Gastroesophageal sphincter (tissue), 4 donors: ENCODE results near the gene DNAJB1. TPM values are rescaled to one million over a fixed set of nuclear protein-coding genes. Genes with fewer than 3 reads are reported as not detected.

ENCODE experiments used
- ATAC-seq: fragments of 150-250 bp; one replicate; pipeline ENCODE4 v1.9.1; 2016; ENCODE audit warnings: mild to moderate bottlenecking, moderate library complexity
- H3K27ac ChIP-seq, 4 donors: fragments of 200-600 bp; sonication (generic) in 3 of 4; 1 replicate in 3 of 4; 2 replicates in 1 of 4; pipeline ENCODE4 v1.5.1; 2016 to 2019
- H3K27me3 ChIP-seq: fragments of 200-600 bp; sonication (generic); one replicate; pipeline ENCODE4 v1.5.1; 2019
- H3K36me3 ChIP-seq, 2 donors: fragments of 200-600 bp; sonication (generic); one replicate each; pipeline ENCODE4 v1.5.1; 2019; ENCODE audit warnings: control low read depth in 1 of 2
- H3K4me1 ChIP-seq, 3 donors: fragments of 200-600 bp; sonication (generic); 1 replicate in 2 of 3; 2 replicates in 1 of 3; pipeline ENCODE4 v1.5.1; 2016 to 2019; ENCODE audit warnings: control low read depth in 2 of 3
- H3K4me3 ChIP-seq, 2 donors: fragments of 200-600 bp; sonication (generic); one replicate each; pipeline ENCODE4 v1.5.1; 2019; ENCODE audit warnings: mild to moderate bottlenecking in 1 of 2, moderate library complexity in 1 of 2
- H3K9me3 ChIP-seq, 3 donors: fragments of 200-600 bp; sonication (generic); one replicate each; pipeline ENCODE4 v1.5.1; 2017 to 2019; ENCODE audit warnings: control low read depth in 2 of 3
- CTCF ChIP-seq, 4 experiments: fragments of 200-600 bp in 2 of 4; fragments of 450-650 bp in 2 of 4; sonication (generic) in 1 of 4; IDR thresholded peaks; one replicate each; pipeline ENCODE4 v1.5.1; 2017 to 2019; ENCODE audit warnings: antibody characterized with exemption in 4 of 4, mild to moderate bottlenecking in 2 of 4, moderate library complexity in 2 of 4
- EP300 ChIP-seq: sonication (generic); formaldehyde crosslinking; IDR thresholded peaks from one replicate; pipeline ENCODE4 v1.6.1; 2017; ENCODE audit warnings: antibody characterized with exemption, mild to moderate bottlenecking
- POLR2A ChIP-seq, 2 donors: fragments of 450-650 bp; IDR thresholded peaks; one replicate each; pipeline ENCODE4 v1.6.1; 2017; ENCODE audit warnings: antibody characterized with exemption in 2 of 2, mild to moderate bottlenecking in 2 of 2, moderate library complexity in 1 of 2
- POLR2AphosphoS5 ChIP-seq: sonication (generic); formaldehyde crosslinking; IDR thresholded peaks from one replicate; pipeline ENCODE4 v1.6.1; 2017; ENCODE audit warnings: antibody characterized with exemption
- WGBS, 2 donors: methylation state at CpG; one replicate each; pipeline ENCODE4 v1.1.5; 2018; ENCODE audit warnings: low coverage in 1 of 2; 5-methylcytosine and 5-hydroxymethylcytosine counted together
- total RNA-seq, 4 donors: library from RNA; depleted of rRNA; stranded (reverse); fragments of >200 nt; gene quantifications; one replicate each; pipeline ENCODE4 v1.1.0, GENCODE V29; 2016

Gene DNAJB1
- total RNA-seq, 4 donors from 2014 or later: 59.3 to 72.8 (median 68.2) TPM

GRCh38 chr19:14496834-14497227 is 21.4 kb downstream of the DNAJB1 start:
- H3K4me3 ChIP-seq: peak overlapping the region in 1 of 2 donors; percentile 96
- H3K9me3 ChIP-seq: no peaks in the 10 kb centered on the region
- peaks cover 0 to 55% (median 15%) of the 10 kb centered on the region in 3 donors for H3K4me1 ChIP-seq
- TF ChIP-seq EP300: no peak
- TF ChIP-seq CTCF (IDR thresholded peaks at IDR 0.05): no peak
- no peak for TF ChIP-seq POLR2AphosphoS5
- TF ChIP-seq POLR2A (IDR thresholded peaks at IDR 0.05): no peak
- peak overlapping the region in 3 of 4 donors; percentile 84 to 88 (median 87) for H3K27ac ChIP-seq
- no peaks in the 10 kb centered on the region for H3K27me3 ChIP-seq
- no peak for ATAC-seq
- WGBS, 2 donors: 19 to 34% methylated on average over 4 to 7 of the region's 7 CpGs
- H3K36me3 ChIP-seq: peaks cover 0 to 8% of the 10 kb centered on the region in 2 donors

GRCh38 chr19:14496029-14496833 is 22.0 kb downstream of the DNAJB1 start, which contains the start of gene GIPC1:
GIPC1 (minus strand) TSS chr19:14496127; CDS start chr19:14482976, 13,151 bp downstream.
- no peaks in the 10 kb centered on the region for H3K27me3 ChIP-seq
- peak; percentile 33 to 51 for TF ChIP-seq POLR2A (IDR thresholded peaks at IDR 0.05)
- TF ChIP-seq CTCF (IDR thresholded peaks at IDR 0.05): no peak
- peak; percentile 92 for TF ChIP-seq POLR2AphosphoS5
- peak within 1 kb of the TSS; percentile 30 to 88 (median 86) for H3K27ac ChIP-seq
- H3K4me1 ChIP-seq: peaks cover 0 to 55% (median 15%) of the 10 kb centered on the region in 3 donors
- WGBS, 2 donors: 0% methylated on average over 5 of the region's 71 CpGs; no CpG with 5 or more reads in 1 of the 2 donors
- H3K4me3 ChIP-seq: peak within 1 kb of the TSS; percentile 58 to 96
- H3K9me3 ChIP-seq: no peaks in the 10 kb centered on the region
- peaks cover 0 to 14% of the 10 kb centered on the region in 2 donors for H3K36me3 ChIP-seq
- ATAC-seq: peak; percentile 98

- Histone ChIP-seq H3K9me3 (no peaks in the 10 kb centered on the region), H3K4me3 (peak overlapping the region; percentile 58 to 96), H3K4me1 (peaks cover 0 to 55% (median 15%) of the 10 kb centered on the region in 3 donors), H3K27me3 (no peaks in the 10 kb centered on the region), H3K36me3 (peaks cover 0 to 20% of the 10 kb centered on the region in 2 donors), H3K27ac (peak overlapping the region; percentile 4 to 88 (median 86))
- no peak for ATAC-seq
- TF ChIP-seq CTCF (IDR thresholded peaks at IDR 0.05): no peak
- WGBS, 2 donors: no CpG with 5 or more reads among the region's 28 CpGs
These were observed 22.5 kb downstream of the DNAJB1 start for GRCh38 chr19:14495672-14496028.

- Histone ChIP-seq H3K27ac (peak overlapping the region; percentile 4 to 88 (median 86)), H3K9me3 (no peaks in the 10 kb centered on the region), H3K4me1 (peaks cover 0 to 55% (median 15%) of the 10 kb centered on the region in 3 donors), H3K27me3 (no peaks in the 10 kb centered on the region), H3K4me3 (peak overlapping the region; percentile 58 to 96), H3K36me3 (peaks cover 0 to 25% of the 10 kb centered on the region in 2 donors)
- no peak for TF ChIP-seq EP300
- no peak for TF ChIP-seq CTCF (IDR thresholded peaks at IDR 0.05)
- TF ChIP-seq POLR2AphosphoS5: no peak
- 5 to 43% methylated on average over 4 of the region's 14 CpGs for WGBS, 2 donors
- no peak for ATAC-seq
These were observed 23.1 kb downstream of the DNAJB1 start for GRCh38 chr19:14494910-14495671.
